ENCODE results near the gene BTF3.

DNA sequence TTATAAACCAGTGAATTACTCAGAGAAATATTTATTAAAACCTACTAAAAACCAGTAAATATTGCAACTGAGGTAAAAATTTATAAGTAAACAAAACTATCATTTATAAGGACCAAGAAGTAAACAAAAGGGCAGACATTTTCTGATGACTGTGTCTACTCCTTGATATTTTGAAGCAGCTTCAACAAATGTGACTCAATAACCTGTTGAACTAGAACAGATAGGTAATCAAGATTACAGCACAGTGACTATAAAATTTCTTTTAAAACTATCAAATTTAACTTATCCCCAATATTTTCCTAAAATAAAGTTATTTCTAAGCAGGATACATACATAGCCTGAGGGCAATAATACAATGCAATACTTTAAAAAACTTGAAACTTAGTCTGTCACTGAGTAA, 54.4 kb downstream of the BTF3 start:
- TF ChIP-seq POLR2A (IDR thresholded peaks at IDR 0.05) (no peak), POLR2AphosphoS5 (IDR thresholded peaks at IDR 0.05) (no peak)
- TF ChIP-seq, protein P1, sequence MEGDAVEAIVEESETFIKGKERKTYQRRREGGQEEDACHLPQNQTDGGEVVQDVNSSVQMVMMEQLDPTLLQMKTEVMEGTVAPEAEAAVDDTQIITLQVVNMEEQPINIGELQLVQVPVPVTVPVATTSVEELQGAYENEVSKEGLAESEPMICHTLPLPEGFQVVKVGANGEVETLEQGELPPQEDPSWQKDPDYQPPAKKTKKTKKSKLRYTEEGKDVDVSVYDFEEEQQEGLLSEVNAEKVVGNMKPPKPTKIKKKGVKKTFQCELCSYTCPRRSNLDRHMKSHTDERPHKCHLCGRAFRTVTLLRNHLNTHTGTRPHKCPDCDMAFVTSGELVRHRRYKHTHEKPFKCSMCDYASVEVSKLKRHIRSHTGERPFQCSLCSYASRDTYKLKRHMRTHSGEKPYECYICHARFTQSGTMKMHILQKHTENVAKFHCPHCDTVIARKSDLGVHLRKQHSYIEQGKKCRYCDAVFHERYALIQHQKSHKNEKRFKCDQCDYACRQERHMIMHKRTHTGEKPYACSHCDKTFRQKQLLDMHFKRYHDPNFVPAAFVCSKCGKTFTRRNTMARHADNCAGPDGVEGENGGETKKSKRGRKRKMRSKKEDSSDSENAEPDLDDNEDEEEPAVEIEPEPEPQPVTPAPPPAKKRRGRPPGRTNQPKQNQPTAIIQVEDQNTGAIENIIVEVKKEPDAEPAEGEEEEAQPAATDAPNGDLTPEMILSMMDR (IDR thresholded peaks at IDR 0.05 in 8 of 11, conservative IDR thresholded peaks at IDR 0.05 in 3 of 11): no peak

Measured in spleen (tissue), 7 donors.